ENCODE data around the gene KLHDC3. TPM values are rescaled to one million over a fixed set of nuclear protein-coding genes. Genes with fewer than 3 reads are reported as not detected.
"Not testable (repeated sequence)": the region's sequence is repeated elsewhere in the genome, so short reads cannot be mapped to it uniquely, and the experiment has no call there.

The KLHDC3 gene
- total RNA-seq, 3 donors from 2014 or later, result 53.4 to 84.1 (median 57.3) TPM

GRCh38 chr6:43037197-43037596 is 23.1 kb downstream of the KLHDC3 start:
- TF ChIP-seq, protein P1, sequence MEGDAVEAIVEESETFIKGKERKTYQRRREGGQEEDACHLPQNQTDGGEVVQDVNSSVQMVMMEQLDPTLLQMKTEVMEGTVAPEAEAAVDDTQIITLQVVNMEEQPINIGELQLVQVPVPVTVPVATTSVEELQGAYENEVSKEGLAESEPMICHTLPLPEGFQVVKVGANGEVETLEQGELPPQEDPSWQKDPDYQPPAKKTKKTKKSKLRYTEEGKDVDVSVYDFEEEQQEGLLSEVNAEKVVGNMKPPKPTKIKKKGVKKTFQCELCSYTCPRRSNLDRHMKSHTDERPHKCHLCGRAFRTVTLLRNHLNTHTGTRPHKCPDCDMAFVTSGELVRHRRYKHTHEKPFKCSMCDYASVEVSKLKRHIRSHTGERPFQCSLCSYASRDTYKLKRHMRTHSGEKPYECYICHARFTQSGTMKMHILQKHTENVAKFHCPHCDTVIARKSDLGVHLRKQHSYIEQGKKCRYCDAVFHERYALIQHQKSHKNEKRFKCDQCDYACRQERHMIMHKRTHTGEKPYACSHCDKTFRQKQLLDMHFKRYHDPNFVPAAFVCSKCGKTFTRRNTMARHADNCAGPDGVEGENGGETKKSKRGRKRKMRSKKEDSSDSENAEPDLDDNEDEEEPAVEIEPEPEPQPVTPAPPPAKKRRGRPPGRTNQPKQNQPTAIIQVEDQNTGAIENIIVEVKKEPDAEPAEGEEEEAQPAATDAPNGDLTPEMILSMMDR (IDR thresholded peaks at IDR 0.05), result no peak
- H3K4me3 ChIP-seq, result no peak overlapping the region
- no peak for ATAC-seq
- no peak for DNase-seq
- intact Hi-C loops (cut with DNase I, micrococcal nuclease), result no loop called here
- no peaks in the 10 kb centered on the region for H3K9me3 ChIP-seq
- no peaks in the 10 kb centered on the region for H3K4me1 ChIP-seq (ENCODE audit: low read depth)
- H3K36me3 ChIP-seq (ENCODE audit: low read depth), result no peaks in the 10 kb centered on the region

DNA sequence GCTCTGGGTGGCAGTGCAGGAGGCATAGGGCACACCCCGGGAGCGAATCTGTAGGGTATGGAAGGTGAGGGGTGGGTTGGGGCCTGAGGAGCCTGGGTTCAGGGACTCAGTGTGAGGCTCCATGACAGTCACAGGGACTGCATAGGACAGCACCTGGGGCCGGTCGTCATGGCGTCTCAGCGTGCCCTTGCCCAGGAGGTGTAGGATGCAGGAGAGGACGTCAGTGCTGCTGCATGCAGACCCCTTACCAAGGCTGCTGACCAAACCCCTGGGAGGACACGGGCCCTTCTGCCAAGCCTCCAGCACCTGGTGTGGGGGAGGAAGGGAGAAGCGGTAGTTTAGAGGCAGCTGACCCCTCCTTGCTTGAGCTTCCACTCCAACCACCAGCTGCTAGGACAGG is 23.7 kb downstream of the KLHDC3 start:
- no peak overlapping the region for H3K4me3 ChIP-seq
- no peaks in the 10 kb centered on the region for H3K36me3 ChIP-seq (ENCODE audit: low read depth)
- intact Hi-C loops (cut with DNase I, micrococcal nuclease), result no loop called here
- H3K4me1 ChIP-seq (ENCODE audit: low read depth), result no peaks in the 10 kb centered on the region
- no peak for DNase-seq
- H3K9me3 ChIP-seq, result no peaks in the 10 kb centered on the region
- TF ChIP-seq, protein P1 (IDR thresholded peaks at IDR 0.05), result no peak
- ATAC-seq, result no peak

GRCh38 chr6:43038727-43039126 is 24.7 kb downstream of the KLHDC3 start:
- ATAC-seq (no peak), DNase-seq (no peak)
- Histone ChIP-seq H3K9me3 (no peaks in the 10 kb centered on the region), H3K4me3 (no peak overlapping the region), H3K36me3 (ENCODE audit: low read depth) (no peaks in the 10 kb centered on the region), H3K4me1 (ENCODE audit: low read depth) (no peaks in the 10 kb centered on the region)
- TF ChIP-seq, protein P1 (IDR thresholded peaks at IDR 0.05), result no peak
- intact Hi-C loops (cut with DNase I, micrococcal nuclease), result no loop called here

DNA sequence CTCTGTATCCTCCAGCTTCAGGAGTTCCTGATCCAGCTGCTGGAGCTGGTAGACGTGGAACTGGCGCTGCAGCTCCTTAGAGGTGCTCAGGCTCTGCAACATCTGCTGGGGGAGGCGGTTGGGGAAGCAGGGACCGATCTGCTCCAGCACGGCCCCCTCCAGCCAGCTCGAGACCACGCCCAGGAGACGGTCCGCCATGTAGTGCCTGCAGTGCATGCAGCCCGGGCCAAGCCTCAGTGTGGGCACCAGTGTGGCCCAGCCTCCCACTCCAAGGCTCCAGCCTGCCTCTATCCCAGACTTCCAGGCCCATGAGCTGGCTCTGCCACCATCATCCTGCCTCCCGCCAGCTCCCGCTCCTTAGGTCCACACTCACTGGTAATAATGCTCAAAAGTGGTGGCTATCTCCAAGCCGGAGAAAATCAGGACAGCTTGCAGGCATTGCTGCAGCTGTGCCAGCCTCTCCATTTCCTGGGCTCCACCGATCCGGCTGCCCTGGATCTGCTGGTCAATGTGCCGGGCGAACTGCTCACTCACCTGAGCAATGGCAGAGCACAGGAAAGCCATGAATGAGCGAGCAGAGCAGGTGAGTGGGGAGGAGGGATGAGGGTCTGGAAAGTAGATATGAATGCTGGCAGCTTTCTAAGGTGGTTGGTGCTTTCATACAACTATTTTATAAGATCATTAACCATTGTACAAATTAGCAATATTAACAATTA is 26.7 kb downstream of the KLHDC3 start:
- Histone ChIP-seq H3K9me3 (no peaks in the 10 kb centered on the region), H3K4me3 (no peak overlapping the region), H3K36me3 (ENCODE audit: low read depth) (no peaks in the 10 kb centered on the region), H3K4me1 (ENCODE audit: low read depth) (no peaks in the 10 kb centered on the region)
- ATAC-seq, result no peak
- TF ChIP-seq, protein P1 (IDR thresholded peaks at IDR 0.05), result no peak
- intact Hi-C loops (cut with DNase I, micrococcal nuclease), result no loop called here
- no peak for DNase-seq

- H3K4me3 ChIP-seq; ATAC-seq; H3K36me3 ChIP-seq (ENCODE audit: low read depth); intact Hi-C loops (cut with DNase I, micrococcal nuclease); H3K4me1 ChIP-seq (ENCODE audit: low read depth); DNase-seq; H3K9me3 ChIP-seq: not testable (repeated sequence)
These were observed 27.4 kb downstream of the KLHDC3 start for GRCh38 chr6:43041475-43041874.

GRCh38 chr6:43043310-43043709 is 29.3 kb downstream of the KLHDC3 start:
- intact Hi-C loops (cut with DNase I, micrococcal nuclease), result no loop called here
- Histone ChIP-seq H3K4me3 (no peak overlapping the region), H3K36me3 (ENCODE audit: low read depth) (no peaks in the 10 kb centered on the region), H3K4me1 (ENCODE audit: low read depth) (no peaks in the 10 kb centered on the region), H3K9me3 (no peaks in the 10 kb centered on the region)
- TF ChIP-seq, protein P1 (IDR thresholded peaks at IDR 0.05), result no peak
- DNase-seq (no peak), ATAC-seq (no peak)

Data from mucosa of descending colon (tissue), 3 donors.